ENCODE results near the gene WDR5B. TPM values are rescaled to one million over a fixed set of nuclear protein-coding genes. Genes with fewer than 3 reads are reported as not detected.

Gene WDR5B
- total and polyA plus RNA-seq, 10 of the 15 experiments (the other 5 are each of a cell fraction or from before 2014, with no cell fraction given) = 1.7 to 7.9 (median 3.3) TPM

DNA sequence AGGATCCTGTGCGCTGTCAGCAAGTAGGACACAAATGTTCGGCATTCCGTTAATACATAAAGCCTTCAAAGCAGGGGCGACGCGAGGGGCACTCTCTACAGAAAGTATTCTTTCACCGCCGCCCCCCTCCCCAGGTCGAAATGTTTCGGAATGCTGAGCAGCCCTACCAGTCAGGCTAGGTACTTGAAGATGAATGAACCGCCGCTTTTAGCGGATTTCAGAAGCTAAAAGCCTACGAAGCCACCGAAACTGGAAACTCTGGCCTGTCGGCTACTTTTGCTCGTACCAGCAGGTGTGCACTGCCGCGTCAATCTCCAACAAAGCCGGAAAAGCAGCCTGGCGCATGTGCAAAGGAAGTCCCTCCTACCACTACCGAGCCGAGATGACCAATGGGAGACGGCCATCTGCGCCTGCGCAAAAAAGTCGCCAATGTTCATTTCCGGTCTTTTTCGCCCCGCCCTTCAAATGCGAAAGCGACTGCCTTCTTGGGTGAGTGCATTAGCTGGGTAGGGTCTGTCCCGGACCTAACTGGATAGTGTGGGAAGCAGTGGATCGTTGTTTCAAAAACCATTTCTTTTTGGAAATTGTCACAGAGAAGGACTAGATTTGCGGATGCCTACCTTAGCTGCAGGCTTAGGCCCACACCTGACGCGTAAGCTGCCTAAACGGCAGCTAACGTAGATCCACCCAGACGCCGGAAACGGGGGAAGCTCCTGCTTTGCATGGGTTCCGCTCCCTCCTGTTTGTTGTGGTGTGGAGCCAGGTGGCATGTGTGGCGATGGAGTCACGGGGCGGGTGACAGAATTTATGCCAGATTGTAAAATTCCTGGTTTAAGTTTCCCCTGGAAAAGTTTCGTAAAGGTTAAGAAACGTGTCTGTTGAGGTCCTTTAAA, at the start of gene WDR5B (continued):
- TF ChIP-seq ZBED1 (IDR thresholded peaks at IDR 0.05; ENCODE audit: borderline replicate concordance) = peak; percentile 59; the same call in 1 of the 2 replicates
- TF ChIP-seq MEF2A (IDR thresholded peaks at IDR 0.05; ENCODE audit: insufficient read depth, low read depth, low read length) = no peak
- TF ChIP-seq POLR2A (IDR thresholded peaks at IDR 0.05; ENCODE audit: low read depth, low read length) = peak; percentile 93
- TF ChIP-seq, protein P1, sequence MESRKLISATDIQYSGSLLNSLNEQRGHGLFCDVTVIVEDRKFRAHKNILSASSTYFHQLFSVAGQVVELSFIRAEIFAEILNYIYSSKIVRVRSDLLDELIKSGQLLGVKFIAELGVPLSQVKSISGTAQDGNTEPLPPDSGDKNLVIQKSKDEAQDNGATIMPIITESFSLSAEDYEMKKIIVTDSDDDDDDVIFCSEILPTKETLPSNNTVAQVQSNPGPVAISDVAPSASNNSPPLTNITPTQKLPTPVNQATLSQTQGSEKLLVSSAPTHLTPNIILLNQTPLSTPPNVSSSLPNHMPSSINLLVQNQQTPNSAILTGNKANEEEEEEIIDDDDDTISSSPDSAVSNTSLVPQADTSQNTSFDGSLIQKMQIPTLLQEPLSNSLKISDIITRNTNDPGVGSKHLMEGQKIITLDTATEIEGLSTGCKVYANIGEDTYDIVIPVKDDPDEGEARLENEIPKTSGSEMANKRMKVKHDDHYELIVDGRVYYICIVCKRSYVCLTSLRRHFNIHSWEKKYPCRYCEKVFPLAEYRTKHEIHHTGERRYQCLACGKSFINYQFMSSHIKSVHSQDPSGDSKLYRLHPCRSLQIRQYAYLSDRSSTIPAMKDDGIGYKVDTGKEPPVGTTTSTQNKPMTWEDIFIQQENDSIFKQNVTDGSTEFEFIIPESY (IDR thresholded peaks at IDR 0.05) = no peak
- TF ChIP-seq ZNF217 (IDR thresholded peaks at IDR 0.05) = no peak
- TF ChIP-seq, protein P2, sequence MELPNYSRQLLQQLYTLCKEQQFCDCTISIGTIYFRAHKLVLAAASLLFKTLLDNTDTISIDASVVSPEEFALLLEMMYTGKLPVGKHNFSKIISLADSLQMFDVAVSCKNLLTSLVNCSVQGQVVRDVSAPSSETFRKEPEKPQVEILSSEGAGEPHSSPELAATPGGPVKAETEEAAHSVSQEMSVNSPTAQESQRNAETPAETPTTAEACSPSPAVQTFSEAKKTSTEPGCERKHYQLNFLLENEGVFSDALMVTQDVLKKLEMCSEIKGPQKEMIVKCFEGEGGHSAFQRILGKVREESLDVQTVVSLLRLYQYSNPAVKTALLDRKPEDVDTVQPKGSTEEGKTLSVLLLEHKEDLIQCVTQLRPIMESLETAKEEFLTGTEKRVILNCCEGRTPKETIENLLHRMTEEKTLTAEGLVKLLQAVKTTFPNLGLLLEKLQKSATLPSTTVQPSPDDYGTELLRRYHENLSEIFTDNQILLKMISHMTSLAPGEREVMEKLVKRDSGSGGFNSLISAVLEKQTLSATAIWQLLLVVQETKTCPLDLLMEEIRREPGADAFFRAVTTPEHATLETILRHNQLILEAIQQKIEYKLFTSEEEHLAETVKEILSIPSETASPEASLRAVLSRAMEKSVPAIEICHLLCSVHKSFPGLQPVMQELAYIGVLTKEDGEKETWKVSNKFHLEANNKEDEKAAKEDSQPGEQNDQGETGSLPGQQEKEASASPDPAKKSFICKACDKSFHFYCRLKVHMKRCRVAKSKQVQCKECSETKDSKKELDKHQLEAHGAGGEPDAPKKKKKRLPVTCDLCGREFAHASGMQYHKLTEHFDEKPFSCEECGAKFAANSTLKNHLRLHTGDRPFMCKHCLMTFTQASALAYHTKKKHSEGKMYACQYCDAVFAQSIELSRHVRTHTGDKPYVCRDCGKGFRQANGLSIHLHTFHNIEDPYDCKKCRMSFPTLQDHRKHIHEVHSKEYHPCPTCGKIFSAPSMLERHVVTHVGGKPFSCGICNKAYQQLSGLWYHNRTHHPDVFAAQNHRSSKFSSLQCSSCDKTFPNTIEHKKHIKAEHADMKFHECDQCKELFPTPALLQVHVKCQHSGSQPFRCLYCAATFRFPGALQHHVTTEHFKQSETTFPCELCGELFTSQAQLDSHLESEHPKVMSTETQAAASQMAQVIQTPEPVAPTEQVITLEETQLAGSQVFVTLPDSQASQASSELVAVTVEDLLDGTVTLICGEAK (IDR thresholded peaks at IDR 0.05; ENCODE audit: borderline replicate concordance) = peak; percentile 91
- TF ChIP-seq CBFB (IDR thresholded peaks at IDR 0.05; ENCODE audit: low read depth) = peak; percentile 87
- peak; percentile 6; the same call in 1 of the 2 replicates for TF ChIP-seq JUND (IDR thresholded peaks at IDR 0.05; ENCODE audit: low read depth, low read length)
- no peak for TF ChIP-seq ZNF622 (IDR thresholded peaks at IDR 0.05)
- peak; percentile 93 for TF ChIP-seq NBN (IDR thresholded peaks at IDR 0.05)
- no peak for TF ChIP-seq EZH2 (IDR thresholded peaks at IDR 0.05; ENCODE audit: borderline replicate concordance, control insufficient read depth, low read depth, low read length)
- TF ChIP-seq HDGF (IDR thresholded peaks at IDR 0.05) = no peak
- TF ChIP-seq SMAD5 (IDR thresholded peaks at IDR 0.05; ENCODE audit: low read depth) = peak; percentile 90
- 0 out of 2 replicates have a peak, but pooled peaks have one; percentile 35 for TF ChIP-seq STAT3 (IDR thresholded peaks at IDR 0.05; ENCODE audit: low read depth, low read length)
- peak; percentile 64 for TF ChIP-seq RELA (IDR thresholded peaks at IDR 0.05; ENCODE audit: borderline replicate concordance, partially characterized antibody)
- peak; percentile 85 to 90 for TF ChIP-seq BHLHE40 (IDR thresholded peaks at IDR 0.05; ENCODE audit: borderline replicate concordance in 1 of 2, low read depth in 2 of 2, low read length in 1 of 2)
- TF ChIP-seq BRCA1 (IDR thresholded peaks at IDR 0.05; ENCODE audit: low read depth, low read length) = no peak
- no peak for TF ChIP-seq HDAC2 (IDR thresholded peaks at IDR 0.05)
- peak; percentile 33 to 43; a peak in 1 of 4 replicates for TF ChIP-seq EP300 (IDR thresholded peaks at IDR 0.05; ENCODE audit: borderline replicate concordance in 1 of 2, control insufficient read depth in 1 of 2, low read depth in 2 of 2, low read length in 2 of 2)
- TF ChIP-seq, protein P3, sequence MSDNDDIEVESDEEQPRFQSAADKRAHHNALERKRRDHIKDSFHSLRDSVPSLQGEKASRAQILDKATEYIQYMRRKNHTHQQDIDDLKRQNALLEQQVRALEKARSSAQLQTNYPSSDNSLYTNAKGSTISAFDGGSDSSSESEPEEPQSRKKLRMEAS (IDR thresholded peaks at IDR 0.05; ENCODE audit: low read depth, low read length) = peak; percentile 78; the same call in 1 of the 2 replicates
- TF ChIP-seq MEF2B (IDR thresholded peaks at IDR 0.05; ENCODE audit: partially characterized antibody, poor library complexity, severe bottlenecking) = peak; percentile 49
- peak; percentile 99 for TF ChIP-seq PML (IDR thresholded peaks at IDR 0.05; ENCODE audit: low read length)
- peak; percentile 93 for TF ChIP-seq MXI1 (IDR thresholded peaks at IDR 0.05; ENCODE audit: low read depth, low read length)
- TF ChIP-seq, protein P4, sequence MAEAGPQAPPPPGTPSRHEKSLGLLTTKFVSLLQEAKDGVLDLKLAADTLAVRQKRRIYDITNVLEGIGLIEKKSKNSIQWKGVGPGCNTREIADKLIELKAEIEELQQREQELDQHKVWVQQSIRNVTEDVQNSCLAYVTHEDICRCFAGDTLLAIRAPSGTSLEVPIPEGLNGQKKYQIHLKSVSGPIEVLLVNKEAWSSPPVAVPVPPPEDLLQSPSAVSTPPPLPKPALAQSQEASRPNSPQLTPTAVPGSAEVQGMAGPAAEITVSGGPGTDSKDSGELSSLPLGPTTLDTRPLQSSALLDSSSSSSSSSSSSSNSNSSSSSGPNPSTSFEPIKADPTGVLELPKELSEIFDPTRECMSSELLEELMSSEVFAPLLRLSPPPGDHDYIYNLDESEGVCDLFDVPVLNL (IDR thresholded peaks at IDR 0.05; ENCODE audit: low read depth, low read length) = no peak; the same call in 1 of the 2 replicates

Data from GM12878 (cell line).